M059J (cell line): ENCODE measurements around the gene NRL. TPM values are rescaled to one million over a fixed set of nuclear protein-coding genes. Genes with fewer than 3 reads are reported as not detected.
A peak's percentile ranks its signal among the peaks of the same experiment; 100 is the strongest.

ENCODE experiments used
- DNase-seq: peaks from one replicate; pipeline ENCODE4 v3.0.0-alpha.2; 2012; ENCODE audit warnings: low read depth
- total RNA-seq: library from RNA; depleted of rRNA; stranded (reverse); fragments of >200 nt; shearing (Covaris generic); gene quantifications from 2 replicates; pipeline ENCODE4 v1.2.3, GENCODE V29; 2014

NRL gene
- total RNA-seq, 1 experiment from 2014 or later, result 4.9 TPM

DNA sequence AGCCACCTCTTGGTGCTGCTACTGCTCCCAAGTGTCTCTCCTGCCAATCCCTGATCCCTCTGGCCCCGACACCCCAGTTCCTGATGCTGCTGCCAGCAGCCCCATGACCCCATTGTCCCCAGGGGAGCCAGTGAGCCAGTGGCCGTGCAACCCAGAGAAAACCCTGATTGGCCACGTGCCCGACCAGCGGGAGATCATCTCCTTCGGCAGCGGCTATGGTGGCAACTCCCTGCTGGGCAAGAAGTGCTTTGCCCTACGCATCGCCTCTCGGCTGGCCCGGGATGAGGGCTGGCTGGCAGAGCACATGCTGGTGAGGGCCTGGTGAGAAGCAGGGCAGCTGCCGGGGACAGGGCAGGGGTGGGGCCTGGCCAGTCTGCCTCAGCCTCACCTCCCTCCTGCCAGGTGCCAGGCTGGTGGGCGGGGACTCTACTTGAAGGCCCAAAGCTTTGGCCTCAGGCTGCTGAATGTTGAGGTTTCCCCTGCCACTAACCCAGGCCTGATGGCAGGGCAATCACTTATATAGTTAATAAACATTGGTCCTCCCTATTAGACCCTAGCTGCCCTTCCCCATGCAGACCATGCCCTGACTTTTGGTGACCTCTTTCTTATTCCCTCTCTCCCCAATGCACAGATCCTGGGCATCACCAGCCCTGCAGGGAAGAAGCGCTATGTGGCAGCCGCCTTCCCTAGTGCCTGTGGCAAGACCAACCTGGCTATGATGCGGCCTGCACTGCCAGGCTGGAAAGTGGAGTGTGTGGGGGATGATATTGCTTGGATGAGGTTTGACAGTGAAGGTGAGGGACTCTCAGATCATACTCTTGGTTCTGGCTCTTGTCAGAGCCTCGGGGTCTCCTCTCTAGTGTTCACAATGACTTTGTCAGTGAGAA is 15.6 kb downstream of the NRL start:
- DNase-seq, result no peak

DNA sequence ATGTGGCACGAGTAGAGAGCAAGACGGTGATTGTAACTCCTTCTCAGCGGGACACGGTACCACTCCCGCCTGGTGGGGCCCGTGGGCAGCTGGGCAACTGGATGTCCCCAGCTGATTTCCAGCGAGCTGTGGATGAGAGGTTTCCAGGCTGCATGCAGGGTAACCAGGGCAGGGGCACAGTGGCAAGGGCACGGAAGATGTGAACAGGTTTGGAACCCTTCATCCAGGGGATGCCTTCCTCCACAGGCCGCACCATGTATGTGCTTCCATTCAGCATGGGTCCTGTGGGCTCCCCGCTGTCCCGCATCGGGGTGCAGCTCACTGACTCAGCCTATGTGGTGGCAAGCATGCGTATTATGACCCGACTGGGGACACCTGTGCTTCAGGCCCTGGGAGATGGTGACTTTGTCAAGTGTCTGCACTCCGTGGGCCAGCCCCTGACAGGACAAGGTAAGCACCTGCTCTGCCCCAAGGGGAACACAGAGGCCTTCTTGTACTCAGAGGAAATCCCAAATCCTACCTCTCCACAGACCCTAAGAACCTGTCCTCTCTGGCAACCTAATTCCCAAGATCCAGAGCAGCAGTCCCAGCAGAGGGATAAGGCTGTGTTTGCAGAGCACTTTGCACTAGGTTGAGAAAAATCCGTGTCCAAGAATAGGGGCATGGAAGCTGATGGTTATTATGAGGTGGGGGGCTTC is 16.4 kb downstream of the NRL start:
- no peak for DNase-seq

DNA sequence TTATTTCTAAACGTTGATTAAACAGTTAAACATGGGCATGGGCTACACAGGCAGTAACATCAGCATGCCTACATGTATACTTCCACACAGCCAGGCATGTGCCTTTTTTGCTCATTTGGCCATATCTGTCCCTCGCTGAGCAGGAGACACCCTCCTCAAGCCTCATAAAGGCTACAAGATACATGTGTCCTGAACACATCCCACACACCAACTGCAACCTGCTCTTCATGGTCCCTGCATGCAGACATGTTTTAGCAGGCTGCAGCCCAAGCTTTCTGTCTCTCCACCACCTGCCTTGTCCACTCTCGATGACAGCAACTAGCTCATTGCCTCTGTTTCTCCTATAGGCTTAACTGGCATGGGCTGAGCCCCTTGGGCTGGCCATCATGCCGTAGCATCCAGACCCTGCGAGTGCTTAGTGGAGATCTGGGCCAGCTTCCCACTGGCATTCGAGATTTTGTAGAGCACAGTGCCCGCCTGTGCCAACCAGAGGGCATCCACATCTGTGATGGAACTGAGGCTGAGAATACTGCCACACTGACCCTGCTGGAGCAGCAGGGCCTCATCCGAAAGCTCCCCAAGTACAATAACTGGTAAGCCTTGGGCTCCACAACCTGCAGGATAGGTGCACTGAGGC is 18.1 kb downstream of the NRL start:
- DNase-seq, result no peak

DNA sequence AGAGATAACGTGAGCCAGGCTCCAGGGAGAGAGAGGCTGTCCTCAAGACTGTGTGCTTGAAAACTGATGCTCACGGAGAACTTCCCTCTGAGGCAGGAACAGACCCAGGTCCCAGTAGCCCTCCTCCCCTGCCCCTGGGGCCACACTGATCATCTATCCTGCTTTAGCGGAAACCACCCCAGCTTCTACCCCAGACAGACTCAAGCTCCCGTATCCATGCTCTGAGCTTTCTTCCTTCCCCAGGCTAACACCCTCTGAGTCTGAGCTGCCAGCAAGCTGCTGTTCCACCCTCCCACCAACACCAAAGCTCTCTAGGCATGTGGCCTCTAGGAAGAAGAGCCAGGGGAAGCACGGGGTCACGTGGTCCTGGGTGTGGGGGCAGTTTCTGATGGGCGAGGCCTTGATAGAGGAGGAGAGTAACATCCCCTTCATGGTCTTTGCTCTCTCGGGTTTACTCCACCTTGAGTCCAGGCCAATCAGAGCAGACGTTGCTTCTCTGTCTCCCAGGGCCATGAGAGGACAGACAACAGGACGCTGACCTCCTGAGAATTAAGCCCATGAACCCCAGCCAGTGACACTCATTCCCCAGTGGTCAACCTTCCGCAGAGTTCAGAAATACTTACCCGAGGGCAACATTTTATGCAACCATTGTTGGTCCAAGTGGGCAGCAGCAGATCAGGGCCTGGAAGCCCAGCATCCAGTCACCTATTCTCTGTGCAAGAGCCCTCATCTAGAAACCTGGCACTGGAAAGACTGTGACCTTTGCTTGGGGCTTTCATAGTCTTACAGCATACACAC is 19.3 kb downstream of the NRL start:
- no peak for DNase-seq

DNA sequence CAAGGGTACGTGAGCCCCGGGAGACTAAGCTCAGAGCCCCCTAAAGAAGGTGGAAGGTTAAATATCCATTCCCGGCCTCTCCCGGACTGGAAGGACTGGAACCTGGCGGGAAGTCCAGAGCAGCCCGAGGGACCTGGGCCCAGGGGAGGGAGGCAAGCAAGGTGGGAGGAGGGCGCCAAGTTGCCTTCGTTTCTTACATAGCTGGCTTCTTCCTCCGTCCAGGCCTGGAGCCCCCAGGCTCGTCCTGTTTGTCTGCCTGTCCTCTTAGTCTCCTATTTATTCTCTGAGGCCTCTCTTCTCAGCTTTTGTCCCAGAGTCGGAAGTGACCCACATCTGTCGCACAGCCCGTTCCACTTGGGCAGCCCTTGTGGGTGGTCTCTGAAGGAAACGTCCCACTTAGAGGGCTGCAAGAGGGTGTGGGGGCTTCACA is 19.9 kb downstream of the NRL start:
- DNase-seq, result no peak

DNA sequence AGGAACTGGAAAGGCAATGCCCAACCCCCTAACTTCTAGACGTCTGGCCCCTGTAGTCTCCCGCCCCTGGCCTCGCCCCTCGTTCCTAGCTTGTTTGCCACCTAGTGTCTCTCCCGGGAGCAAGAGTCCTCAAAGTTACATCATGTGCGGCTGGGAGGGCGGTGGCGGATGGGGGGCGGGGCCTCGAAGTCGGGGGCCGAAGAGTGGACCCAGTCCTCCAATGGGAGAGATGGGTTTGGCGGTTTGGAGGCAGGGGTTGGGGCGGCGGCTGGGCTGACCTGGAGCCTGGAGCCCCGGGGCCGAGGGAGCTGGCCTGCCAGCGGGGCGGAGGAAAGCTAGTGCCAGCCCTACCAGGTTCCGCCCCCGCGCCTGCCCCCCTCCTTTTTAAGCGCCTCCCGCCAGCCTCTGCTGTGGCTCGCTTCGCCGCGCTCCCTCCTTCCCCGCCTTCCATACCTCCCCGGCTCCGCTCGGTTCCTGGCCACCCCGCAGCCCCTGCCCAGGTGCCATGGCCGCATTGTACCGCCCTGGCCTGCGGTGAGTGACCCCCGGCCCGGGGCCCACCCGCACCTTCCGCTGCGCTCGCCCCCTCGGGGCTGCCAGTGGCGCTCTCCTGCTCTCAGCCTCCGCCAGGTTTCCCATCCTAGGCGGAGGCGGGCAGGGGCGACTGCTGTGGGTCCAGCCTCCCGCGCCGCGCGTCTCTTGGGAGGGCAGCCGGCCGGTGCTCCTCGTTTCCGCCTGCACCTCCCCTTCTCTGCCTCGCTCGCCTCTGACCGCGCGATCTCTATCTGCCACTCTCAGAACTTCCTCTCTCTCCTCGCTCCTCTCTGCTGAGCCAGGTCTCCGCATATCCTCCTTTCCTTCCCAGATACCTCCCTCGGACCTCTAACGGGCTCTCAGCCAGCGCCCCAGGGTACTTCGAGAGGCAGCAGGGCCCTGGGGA is 20.6 kb downstream of the NRL start, which contains the start of gene PCK2:
Gene PCK2 (plus strand): TSS at position 411 of the 940 bp plus-strand sequence. CDS start 95 bp downstream, at position 506.
- DNase-seq, result peak; percentile 89

DNA sequence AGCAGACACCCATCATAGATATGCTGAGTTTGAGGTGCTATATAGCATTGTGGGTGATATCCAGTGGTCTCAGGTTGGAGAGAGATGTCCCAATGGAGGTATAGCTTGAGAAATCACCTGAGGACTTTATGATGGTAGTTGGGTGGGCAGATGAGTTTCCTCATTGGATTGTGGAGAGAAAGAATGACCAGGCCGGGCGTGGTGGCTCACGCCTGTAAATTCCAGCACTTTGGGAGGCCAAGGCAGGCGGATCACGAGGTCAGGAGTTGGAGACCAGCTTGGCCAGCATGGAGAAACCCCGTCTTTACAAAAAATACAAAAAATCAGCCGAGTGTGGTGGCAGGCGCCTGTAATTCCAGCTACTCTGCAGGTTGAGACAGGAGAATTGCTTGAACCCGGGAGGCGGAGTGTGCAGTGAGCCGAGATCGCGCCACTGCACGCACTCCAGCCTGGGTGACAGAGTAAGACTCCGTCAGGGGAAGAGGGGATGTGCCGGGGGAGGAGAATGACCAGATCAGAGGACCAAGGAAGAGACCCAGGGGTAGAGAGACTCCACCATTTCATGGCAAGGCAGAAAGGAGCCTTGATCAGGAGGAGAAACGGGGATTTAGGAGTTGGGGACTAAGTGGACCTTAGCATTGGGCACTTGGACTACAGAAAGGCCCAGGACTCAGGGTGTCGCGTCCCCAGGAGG is 21.4 kb downstream of the NRL start:
- DNase-seq, result no peak

DNA sequence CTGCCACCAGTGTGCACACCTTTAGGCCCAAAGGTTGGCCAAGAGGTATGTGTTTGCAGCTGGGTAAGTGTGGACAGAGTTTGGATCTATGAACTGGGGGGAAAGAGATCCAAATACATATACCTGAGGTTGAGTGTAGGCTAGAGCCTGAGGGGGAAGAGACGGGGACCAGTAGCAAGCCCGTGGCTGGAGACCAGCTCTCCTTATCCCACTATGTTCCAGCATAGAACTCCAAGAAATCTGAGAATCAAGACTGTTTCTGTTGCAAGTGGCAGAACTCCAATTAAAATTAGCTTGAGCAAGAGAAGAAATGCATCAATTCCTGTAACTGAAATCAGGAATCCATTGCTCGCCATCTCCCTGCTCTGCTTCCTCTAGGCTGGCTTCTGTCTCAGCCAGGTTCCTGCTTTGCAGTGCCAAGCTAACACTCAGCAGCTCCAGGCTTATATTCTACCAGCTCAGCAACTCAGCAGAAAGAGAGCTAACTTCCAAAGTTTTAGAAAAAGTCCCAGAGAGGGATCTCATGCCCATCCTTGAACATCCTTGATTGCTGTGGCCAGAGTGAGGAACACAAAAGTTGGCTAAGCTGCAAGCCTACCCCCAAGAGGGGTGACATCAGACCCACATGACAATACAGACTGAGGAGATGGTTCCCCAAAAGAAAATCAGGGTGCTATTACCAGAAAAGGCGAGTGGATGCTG is 22.1 kb downstream of the NRL start:
- DNase-seq, result no peak

DNA sequence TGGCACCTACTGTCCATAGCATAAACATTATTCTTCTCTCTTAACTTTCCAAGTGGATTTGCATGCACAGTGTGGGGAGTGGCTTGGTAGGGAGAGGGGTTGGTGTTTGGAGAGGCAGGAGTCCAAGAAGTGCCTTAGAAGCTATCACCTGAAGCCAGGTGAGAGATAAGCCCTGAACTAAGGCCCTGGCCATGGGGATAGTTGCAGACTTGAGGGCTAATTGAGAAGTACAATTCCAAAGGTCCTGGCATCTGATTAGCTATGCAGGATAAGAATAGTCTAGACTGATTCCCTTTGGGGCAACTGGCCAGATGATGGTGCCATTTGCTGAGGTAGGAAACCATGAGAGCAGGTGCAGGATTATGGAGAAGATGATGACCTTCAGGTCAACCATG is 22.6 kb downstream of the NRL start:
- DNase-seq, result no peak

DNA sequence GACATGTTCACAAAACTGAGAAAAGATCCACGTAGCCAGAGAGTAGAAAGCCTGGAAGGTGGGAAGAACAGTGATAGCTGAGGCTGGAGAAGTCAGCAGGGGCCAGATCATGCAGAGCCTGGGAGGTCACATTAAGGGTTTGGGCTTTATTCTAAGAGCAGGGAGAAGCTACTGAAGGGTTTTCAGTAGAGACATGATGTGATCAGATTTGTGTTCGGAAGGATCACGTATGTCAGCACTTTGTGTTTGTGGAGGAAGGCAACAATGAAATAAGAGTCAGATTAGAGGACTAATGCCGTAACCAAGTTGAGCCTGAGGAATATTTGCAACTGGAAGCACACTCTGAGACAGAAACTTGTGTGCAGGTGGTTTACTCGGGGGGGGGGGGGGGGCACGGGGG is 24.9 kb downstream of the NRL start:
- DNase-seq, result no peak

DNA sequence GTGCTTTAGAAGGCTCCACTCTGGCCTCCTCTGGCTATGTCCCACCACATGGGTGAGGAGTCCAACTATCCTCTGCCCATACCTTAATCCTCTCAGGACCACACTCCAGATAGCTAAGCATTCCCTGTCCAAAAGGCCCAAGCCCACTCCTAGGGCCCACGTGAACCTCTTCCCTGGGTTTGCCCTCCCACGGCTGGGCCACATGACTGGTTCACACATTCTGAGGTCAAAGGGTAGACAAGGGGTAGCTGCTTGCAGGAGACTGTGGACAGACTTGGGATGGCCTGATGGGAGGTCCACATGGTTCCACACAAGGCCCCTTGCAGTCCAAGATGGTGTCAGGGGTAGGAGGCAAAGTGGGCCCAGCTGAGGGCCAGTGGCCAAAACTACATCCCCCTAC is 26.7 kb downstream of the NRL start:
- no peak for DNase-seq

DNA sequence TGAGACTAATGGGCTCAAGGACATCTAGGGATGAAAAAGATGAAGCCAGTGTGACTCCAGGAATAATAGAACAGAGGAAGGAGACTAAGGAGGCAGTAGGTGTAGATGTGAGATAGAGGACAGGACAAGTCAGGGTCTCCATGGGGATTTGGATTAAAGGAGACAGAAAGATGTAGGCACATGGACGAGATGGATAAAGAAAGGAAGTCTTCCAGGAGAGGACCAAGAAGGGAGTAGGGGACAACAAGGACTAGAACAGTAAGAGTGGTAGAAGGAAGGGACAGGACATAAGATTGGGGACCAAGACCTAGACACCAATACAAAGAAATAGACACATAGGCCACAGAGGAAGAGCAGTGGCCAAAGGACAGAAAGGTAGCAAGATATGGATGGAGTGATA is 27.7 kb downstream of the NRL start:
- DNase-seq, result no peak

DNA sequence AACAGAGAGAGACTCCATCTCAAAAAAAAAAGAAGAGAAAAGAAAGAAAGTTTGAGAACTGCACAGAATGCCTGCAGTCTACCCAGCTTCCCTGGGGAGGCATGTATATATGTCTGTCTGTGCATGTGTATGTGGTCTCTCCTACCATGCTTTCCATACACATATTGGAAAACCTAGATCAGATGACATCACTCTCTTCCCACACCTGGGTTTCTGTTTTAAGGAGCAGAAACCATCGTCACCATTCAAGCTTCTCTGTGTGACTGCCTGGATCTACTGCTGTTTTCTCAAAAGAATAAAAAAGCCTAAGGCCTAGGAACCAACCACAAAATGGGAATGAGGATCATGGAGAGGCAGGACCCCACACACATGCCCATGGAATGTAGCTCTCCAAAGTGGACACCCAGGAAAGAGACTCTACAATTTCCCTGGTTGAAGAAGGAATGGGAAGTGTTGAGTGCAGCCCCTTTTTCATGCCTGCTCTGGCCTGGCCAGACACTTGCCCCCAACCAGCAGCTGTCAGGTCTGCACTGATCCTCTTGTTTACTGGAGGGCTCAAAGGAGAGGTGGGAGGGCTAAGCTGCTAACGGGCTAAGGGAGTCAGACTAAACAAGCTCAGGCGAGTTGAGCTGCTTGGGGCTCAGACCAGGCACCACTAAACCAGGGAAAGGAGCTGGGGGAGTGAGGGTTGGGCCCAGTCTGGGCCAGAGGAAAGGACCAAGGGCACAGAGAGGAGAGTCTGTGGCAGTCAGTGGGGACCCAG is 28.4 kb downstream of the NRL start:
- DNase-seq, result no peak

DNA sequence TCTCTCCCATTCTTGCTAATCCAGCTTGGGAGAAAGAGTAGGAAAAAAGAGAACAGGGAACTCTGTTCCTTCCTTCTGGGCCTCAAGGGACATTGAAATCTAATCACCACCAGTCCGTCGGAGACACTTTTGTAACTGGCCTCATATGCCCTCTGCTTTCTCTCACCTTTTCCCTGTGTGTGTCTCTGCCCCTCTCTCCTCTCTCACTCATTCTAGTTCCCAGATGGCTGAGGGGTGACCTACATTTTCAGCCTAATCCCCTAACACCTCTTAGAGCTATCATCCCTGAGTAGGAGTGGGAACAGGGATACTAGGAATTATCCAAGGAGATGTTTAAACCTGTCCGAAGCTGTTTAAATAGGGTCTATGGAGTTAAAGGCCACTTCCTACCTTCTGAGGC is 29.5 kb downstream of the NRL start:
- DNase-seq, result no peak

DNA sequence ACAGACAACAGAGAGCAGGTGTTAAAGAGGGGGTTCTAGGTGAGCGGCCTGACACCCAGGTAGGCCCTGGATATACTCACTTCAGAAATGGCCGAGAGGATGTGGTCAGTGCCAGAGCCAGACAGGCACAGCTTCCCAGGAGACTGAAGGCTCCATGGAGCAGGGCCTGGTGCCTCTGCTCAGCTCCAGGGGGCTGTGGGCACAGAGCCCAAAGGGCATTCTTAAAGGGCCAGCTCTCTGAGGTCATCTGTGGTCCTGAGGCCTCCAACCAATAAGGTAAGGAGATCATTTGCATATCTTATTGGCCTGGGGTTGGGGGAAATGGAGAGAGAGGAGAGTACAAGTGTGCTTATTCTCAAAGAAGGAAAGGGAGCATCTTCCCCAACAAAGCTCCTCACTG is 30.3 kb downstream of the NRL start:
- no peak for DNase-seq

DNA sequence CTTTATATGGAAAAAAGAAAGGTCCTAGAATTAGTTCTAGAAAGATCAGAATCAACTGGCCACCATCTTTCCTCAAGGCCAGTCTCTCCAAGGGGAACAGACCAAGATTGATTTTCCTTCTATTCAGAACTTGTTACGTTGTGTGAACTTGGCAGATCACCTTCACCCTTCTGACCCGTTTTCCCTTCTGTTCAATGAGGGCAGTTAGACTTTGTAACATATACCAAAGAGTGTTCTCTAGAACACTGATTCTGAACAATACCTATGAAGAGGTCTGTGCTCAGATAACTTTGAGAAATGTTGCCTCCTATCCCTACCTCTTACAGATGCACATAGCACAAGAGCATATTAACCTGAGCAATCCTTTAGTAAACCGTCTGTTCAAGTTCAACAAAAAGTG is 31.3 kb downstream of the NRL start:
- no peak for DNase-seq

DNA sequence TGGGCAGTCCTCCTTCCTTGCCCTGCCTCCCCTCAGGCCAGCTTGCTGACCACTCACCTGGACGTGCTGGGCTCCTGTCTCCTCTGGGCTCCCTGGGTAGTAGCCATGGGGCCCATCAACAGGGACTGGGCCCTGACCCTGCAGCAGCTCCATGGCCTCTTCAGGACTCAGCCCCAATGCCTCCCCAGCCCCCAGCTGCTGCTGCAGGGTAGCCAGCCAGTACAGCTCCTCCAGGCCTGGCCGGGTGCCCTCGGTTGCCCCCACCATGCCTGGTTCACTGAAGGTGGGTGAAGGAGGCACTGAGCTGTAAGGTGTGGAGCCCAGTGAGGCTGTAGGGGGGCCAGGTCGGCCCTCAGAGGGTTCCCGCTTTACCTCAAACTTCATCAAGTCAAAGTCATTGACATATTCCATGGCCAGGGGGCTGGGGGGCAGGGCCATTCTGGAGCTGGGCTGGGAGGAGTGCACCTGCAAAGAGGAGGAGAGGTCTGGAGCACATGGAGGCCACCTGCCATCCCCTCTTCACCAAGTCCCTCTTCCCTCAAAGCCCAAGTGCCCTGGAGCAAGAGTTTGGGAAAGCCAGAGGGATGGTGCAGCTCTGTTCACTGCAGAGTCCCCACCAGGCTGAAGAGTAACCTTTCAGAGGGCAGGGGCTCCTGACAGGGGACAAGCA is 32.2 kb downstream of the NRL start:
- DNase-seq, result no peak

DNA sequence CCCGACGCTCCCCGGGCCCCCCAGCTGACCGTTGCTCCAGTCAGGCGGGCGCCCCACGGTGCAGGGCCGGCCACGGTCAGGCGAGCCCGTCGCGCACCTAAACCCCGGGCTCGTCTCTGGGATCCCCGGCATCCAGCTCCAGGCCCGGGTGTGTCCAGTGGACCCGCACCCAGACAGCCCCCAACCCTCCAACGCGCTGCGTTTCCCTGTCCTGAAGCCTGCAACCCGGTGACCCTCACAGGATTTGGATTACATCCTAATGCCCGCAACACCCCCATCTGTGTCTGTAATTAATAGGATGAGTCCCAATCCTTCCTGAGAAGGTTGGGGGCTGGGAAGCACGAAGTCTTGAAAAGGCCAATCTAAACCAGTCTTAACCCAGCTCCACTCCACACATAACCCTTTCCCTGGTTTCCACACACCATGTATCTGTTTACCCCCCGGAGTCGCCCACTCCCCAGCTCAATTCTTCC is 33.0 kb downstream of the NRL start:
- DNase-seq, result no peak
